GM12878 (cell line): ENCODE measurements around the gene GRK6. TPM values are rescaled to one million over a fixed set of nuclear protein-coding genes. Genes with fewer than 3 reads are reported as not detected.

ENCODE experiments used
- ATAC-seq: fragments of 200-7000 bp; cut with Tn5 transposase; 3 replicates; pipeline ENCODE4 v1.9.1; 2020; ENCODE audit warnings: mild to moderate bottlenecking, moderate library complexity
- BruUV-seq: library from RNA; stranded (reverse); fragments of 400-500 nt; replicated peaks from 2 replicates; lab custom pipeline; 2021; lab: Mats Ljungman, UMichigan
- CTCF ChIA-PET: fragments of 300-600 bp; sonication (Branson Sonifier 250); formaldehyde crosslinking; extraction: SDS; loops from one replicate; lab custom pipeline; 2021; ENCODE audit warnings: inconsistent platforms; lab: Yijun Ruan, JAX
- POLR2A ChIA-PET: fragments of 350-600 bp; formaldehyde crosslinking; extraction: SDS; loops from one replicate; lab custom pipeline; 2021; ENCODE audit warnings: inconsistent platforms; lab: Charles Lee
- RAD21 ChIA-PET: fragments of 300-600 bp; sonication (Branson Sonifier 250); formaldehyde crosslinking; loops from one replicate; lab custom pipeline; 2023; ENCODE audit warnings: antibody characterized with exemption; ENCODE audit not compliant: unreplicated experiment; lab: Charles Lee
- SMC1A ChIA-PET: fragments of 300-600 bp; sonication (Branson Sonifier 250); formaldehyde crosslinking; loops from one replicate; lab custom pipeline; 2023; ENCODE audit not compliant: unreplicated experiment, uncharacterized antibody; lab: Charles Lee
- DNase-seq: peaks from one replicate; pipeline ENCODE4 v3.0.0-alpha.2; 2011; ENCODE audit warnings: low read depth, low spot score
- FAIRE-seq: peaks from 3 replicates; lab custom pipeline; 2011; peaks lifted over from hg19 to GRCh38; lab: Jason Lieb, UNC
- H2AFZ ChIP-seq: 2 replicates; pipeline ENCODE4 v1.6.0; 2011; ENCODE audit warnings: low read depth, low read length, control low read depth; ENCODE audit not compliant: control insufficient read depth
- H3K27ac ChIP-seq: 2 replicates; pipeline ENCODE4 v1.5.1; 2011; ENCODE audit warnings: control low read depth; ENCODE audit not compliant: control insufficient read depth, insufficient read depth
- H3K27me3 ChIP-seq, 2 experiments: replicated peaks in 1 of 2; 2 replicates each; pipeline versions ENCODE4 v1.6.0 to v1.6.1; 2011; ENCODE audit warnings: low read length in 1 of 2; ENCODE audit not compliant: control insufficient read depth in 2 of 2, insufficient read depth in 2 of 2
- H3K36me3 ChIP-seq, 2 experiments: 2 replicates each; pipeline ENCODE4 v1.5.1; 2011; ENCODE audit warnings: low read length in 1 of 2; ENCODE audit not compliant: control insufficient read depth in 2 of 2, insufficient read depth in 2 of 2
- H3K4me1 ChIP-seq: 2 replicates; pipeline ENCODE4 v1.6.1; 2011; ENCODE audit warnings: mild to moderate bottlenecking, low read length, moderate library complexity, mixed read lengths; ENCODE audit not compliant: control insufficient read depth, insufficient read depth
- H3K4me2 ChIP-seq: 2 replicates; pipeline ENCODE4 v1.6.0; 2011; ENCODE audit warnings: control low read depth; ENCODE audit not compliant: control insufficient read depth, insufficient read depth
- H3K4me3 ChIP-seq: fragments of 200-600 bp; sonication (generic); 2 replicates; pipeline ENCODE4 v1.5.1; 2016
- H3K79me2 ChIP-seq: 2 replicates; pipeline ENCODE4 v1.6.0; 2011; ENCODE audit warnings: low read length; ENCODE audit not compliant: control insufficient read depth, insufficient read depth
- H3K9ac ChIP-seq: 2 replicates; pipeline ENCODE4 v1.8.0; 2011; ENCODE audit warnings: low read length, control low read depth, mixed read lengths; ENCODE audit not compliant: control insufficient read depth, insufficient read depth
- H3K9me3 ChIP-seq: replicated peaks from 3 replicates; pipeline ENCODE4 v1.5.1; 2011; ENCODE audit warnings: mild to moderate bottlenecking, low read length; ENCODE audit not compliant: control insufficient read depth, insufficient read depth
- H4K20me1 ChIP-seq: 2 replicates; pipeline ENCODE4 v1.6.0; 2011; ENCODE audit not compliant: control insufficient read depth, insufficient read depth
- GABPA ChIP-seq: IDR thresholded peaks from 2 replicates; pipeline ENCODE4 v1.6.1; 2014; ENCODE audit warnings: antibody characterized with exemption, low read depth, mild to moderate bottlenecking, inconsistent platforms
- KDM1A ChIP-seq: fragments of 200-600 bp; sonication (generic); IDR thresholded peaks from 2 replicates; pipeline ENCODE4 v1.6.1; 2016; ENCODE audit warnings: borderline replicate concordance
- NBN ChIP-seq: fragments of 450-650 bp; IDR thresholded peaks from 2 replicates; pipeline ENCODE4 v1.6.1; 2016
- POLR2AphosphoS2 ChIP-seq: IDR thresholded peaks from 2 replicates; pipeline ENCODE4 v1.6.1; 2011; ENCODE audit warnings: low read depth, mild to moderate bottlenecking, low read length, improper control_type of control experiment, moderate library complexity
- POU2F2 ChIP-seq: IDR thresholded peaks from 3 replicates; pipeline ENCODE4 v1.6.1; 2011; ENCODE audit warnings: low read depth, mild to moderate bottlenecking, low read length, borderline replicate concordance
- RB1 ChIP-seq: fragments of 450-650 bp; formaldehyde crosslinking; IDR thresholded peaks from 2 replicates; pipeline ENCODE4 v1.6.1; 2017; ENCODE audit warnings: mild to moderate bottlenecking, borderline replicate concordance
- SIN3A ChIP-seq: IDR thresholded peaks from 2 replicates; pipeline ENCODE4 v1.6.1; 2012; ENCODE audit warnings: low read depth, low read length, improper control_type of control experiment
- SIX5 ChIP-seq: IDR thresholded peaks from 2 replicates; pipeline ENCODE4 v1.6.1; 2011; ENCODE audit warnings: mild to moderate bottlenecking, low read depth, low read length, moderate library complexity; ENCODE audit not compliant: severe bottlenecking
- SUZ12 ChIP-seq: fragments of 200-600 bp; sonication (generic); IDR thresholded peaks from one replicate; pipeline ENCODE4 v1.6.1; 2018; ENCODE audit warnings: antibody characterized with exemption, mild to moderate bottlenecking; ENCODE audit not compliant: unreplicated experiment
- YY1 ChIP-seq: IDR thresholded peaks from 2 replicates; pipeline ENCODE4 v1.6.1; 2011; ENCODE audit warnings: low read depth, mild to moderate bottlenecking, low read length
- ZBTB40 ChIP-seq: fragments of 450-650 bp; IDR thresholded peaks from 2 replicates; pipeline ENCODE4 v1.6.1; 2016; ENCODE audit warnings: mild to moderate bottlenecking, moderate library complexity, borderline replicate concordance
- ZNF384 ChIP-seq: IDR thresholded peaks from 2 replicates; pipeline ENCODE4 v1.6.1; 2012; ENCODE audit warnings: low read depth, mild to moderate bottlenecking, low read length, improper control_type of control experiment, borderline replicate concordance
- WGBS: methylation state at CpG from one replicate; pipeline ENCODE4 v1.1.6; 2016; ENCODE audit warnings: low lambda C conversion rate; ENCODE audit not compliant: insufficient replicate concordance, insufficient coverage; ENCODE audit errors: missing lambda C conversion rate; 5-methylcytosine and 5-hydroxymethylcytosine counted together
- in situ Hi-C: fragments of 300-500 bp; cut with MboI; formaldehyde crosslinking; loops from 9 replicates; pipeline ENCODE4 v1.14.3; 2018; ENCODE audit warnings: mixed read lengths
- intact Hi-C: fragments of 100-400 bp; cut with micrococcal nuclease; formaldehyde crosslinking; loops from one replicate; pipeline ENCODE4 v1.14.2; 2022; ENCODE audit not compliant: unreplicated experiment
- polyA plus RNA-seq, 11 experiments: library from polyadenylated mRNA; depleted of rRNA in 4 of 11; unstranded in 6 of 11; stranded (reverse) in 5 of 11; fragments of >200 nt; fragmentation: Nextera tagmentation in 4 of 11; fragmentation: Illumina TruSeq in 1 of 11; extraction: Ambion mirVana in 4 of 11; extraction: Trizol in 1 of 11; gene quantifications; 1 replicate in 1 of 11; 2 replicates in 10 of 11; pipeline versions ENCODE4 v1.2.1 to v1.2.3, GENCODE V29; 2011 to 2016; ENCODE audit warnings: inconsistent platforms in 2 of 11, missing spikeins in 2 of 11, low read depth in 1 of 11
- total RNA-seq, 4 experiments: library from RNA; depleted of rRNA in 3 of 4; stranded (reverse); fragments of >200 nt in 3 of 4; fragmentation: Illumina TruSeq in 1 of 4; extraction: Trizol in 1 of 4; gene quantifications; 2 replicates each; pipeline versions ENCODE4 v1.2.1 to v1.2.3, GENCODE V29; 2013 to 2021
- TF ChIP-seq, protein P1 (sequence below): fragments of 450-650 bp; IDR thresholded peaks from 2 replicates; pipeline ENCODE4 v1.6.1; 2016; ENCODE audit warnings: mild to moderate bottlenecking

Gene GRK6
- total and polyA plus RNA-seq, 10 of the 15 experiments (the other 5 are each of a cell fraction or from before 2014, with no cell fraction given) = 0.79 to 124 (median 41.6) TPM

DNA sequence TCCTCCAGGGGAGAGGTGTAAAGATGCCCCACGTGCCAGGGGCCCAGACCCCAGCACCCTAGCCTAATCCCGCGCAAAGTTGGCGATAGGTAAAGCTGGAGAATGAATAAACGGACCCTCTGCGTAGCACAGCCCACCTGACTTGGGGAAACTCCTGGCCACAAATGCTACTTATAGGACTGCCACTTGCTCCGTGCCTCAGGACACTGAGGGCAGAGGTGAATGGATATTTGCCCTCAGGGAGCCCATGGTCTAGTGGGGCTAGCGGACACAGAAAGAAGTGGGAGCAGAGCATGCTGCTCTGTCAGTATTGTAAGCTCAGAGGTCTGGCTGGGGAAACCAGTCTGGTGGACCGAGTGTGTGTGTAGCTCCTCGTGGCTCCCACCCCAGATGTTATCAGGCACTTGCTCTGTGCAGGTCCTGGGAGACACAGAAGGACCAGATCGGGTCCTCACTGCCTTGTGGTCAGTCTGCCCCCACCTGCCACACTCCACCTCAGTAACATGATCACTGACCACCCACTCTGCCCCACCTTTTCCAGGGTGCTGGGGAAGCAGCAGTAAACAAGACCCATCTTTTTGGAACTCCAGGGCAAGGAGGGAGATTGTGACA is 841 bp downstream of the GRK6 start (continued):
- TF ChIP-seq NBN (peak; percentile 51; the same call in 1 of the 2 replicates), POLR2AphosphoS2 (0 out of 2 replicates have a peak, but pooled peaks have one; percentile 57)
- TF ChIP-seq, all 136 proteins: peak for 12

GRCh38 chr5:177427919-177428573 is 1.6 kb downstream of the GRK6 start:
- DNase-seq (no peak), FAIRE-seq (no peak)
- TF ChIP-seq SIN3A (no peak), ZBTB40 (no peak), KDM1A (no peak), SIX5 (no peak), ZNF384 (no peak), GABPA (no peak), YY1 (no peak), SUZ12 (no peak), POU2F2 (no peak), RB1 (0 out of 2 replicates have a peak, but pooled peaks have one; percentile 31)
- TF ChIP-seq, protein P1, sequence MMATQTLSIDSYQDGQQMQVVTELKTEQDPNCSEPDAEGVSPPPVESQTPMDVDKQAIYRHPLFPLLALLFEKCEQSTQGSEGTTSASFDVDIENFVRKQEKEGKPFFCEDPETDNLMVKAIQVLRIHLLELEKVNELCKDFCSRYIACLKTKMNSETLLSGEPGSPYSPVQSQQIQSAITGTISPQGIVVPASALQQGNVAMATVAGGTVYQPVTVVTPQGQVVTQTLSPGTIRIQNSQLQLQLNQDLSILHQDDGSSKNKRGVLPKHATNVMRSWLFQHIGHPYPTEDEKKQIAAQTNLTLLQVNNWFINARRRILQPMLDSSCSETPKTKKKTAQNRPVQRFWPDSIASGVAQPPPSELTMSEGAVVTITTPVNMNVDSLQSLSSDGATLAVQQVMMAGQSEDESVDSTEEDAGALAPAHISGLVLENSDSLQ = 0 out of 2 replicates have a peak, but pooled peaks have one; percentile 15

More at GRCh38 chr5:177427919-177428573, 1.6 kb downstream of the GRK6 start:
- Histone ChIP-seq H3K9me3 (no peaks in the 10 kb centered on the region), H3K9ac (peak overlapping the region; percentile 93), H3K4me1 (peaks cover 56% of the 10 kb centered on the region), H3K79me2 (peaks cover 57% of the 10 kb centered on the region), H3K4me3 (peak overlapping the region; percentile 83), H4K20me1 (no peaks in the 10 kb centered on the region), H2AFZ (no peak overlapping the region), H3K27ac (peak overlapping the region; percentile 94), H3K4me2 (peak overlapping the region; percentile 65), H3K36me3 (peaks cover 5 to 10% of the 10 kb centered on the region in 2 experiments; a peak in 3 of 4 replicates), H3K27me3 (no peaks in the 10 kb centered on the region)
- intact Hi-C loops (loop anchor here (1.0 to 2.0 kb wide), 2 partner anchors 25 to 27 kb away; no protein-coding TSS in a partner anchor), in situ Hi-C loops (no loop called here)
- no peak for ATAC-seq
- SMC1A ChIA-PET = interaction anchor here (1.0 to 7.5 kb wide), 9 partner anchors 9 to 80 kb away, joined by 3 to 73 read pairs (median 42); partner anchors contain the start of genes PFN3 and PRR7
- 6% methylated on average over 11 of the region's 11 CpGs for WGBS
- BruUV-seq = no TSS peak
- POLR2A ChIA-PET = interaction anchor here (0.9 to 13.4 kb wide), 13 partner anchors 11 to 127 kb away, joined by 3 to 358 read pairs (median 5); partner anchors contain the start of genes F12, PDLIM7, PFN3 and PRR7
- CTCF ChIA-PET = interaction anchor here (1.0 to 13.2 kb wide), 9 partner anchors 19 to 110 kb away, joined by 3 to 188 read pairs (median 3); partner anchors contain the start of genes PFN3 and PRR7
- RAD21 ChIA-PET = interaction anchor here (1.2 to 11.0 kb wide), 5 partner anchors 22 to 38 kb away, joined by 3 to 288 read pairs (median 38); partner anchors contain the start of gene PRR7
